NCI-H1436 treated with DMSO at 0.1 percent for 48 hours (cell line): ENCODE results near the gene VARS2.

Experiments
- DNase-seq: peaks from one replicate; lab custom pipeline; 2025; lab: John Stamatoyannopoulos, UW

The VARS2 gene

GRCh38 chr6:30884521-30885480, 29.2 kb upstream of the VARS2 start:
- DNase-seq: no peak

- no peak for DNase-seq
Measured at GRCh38 chr6:30885481-30885998, 28.5 kb upstream of the VARS2 start.

GRCh38 chr6:30885999-30886896, 27.8 kb upstream of the VARS2 start:
- peak; percentile 54 for DNase-seq

- DNase-seq: no peak
Measured at GRCh38 chr6:30886897-30887255, 27.2 kb upstream of the VARS2 start.

GRCh38 chr6:30887901-30888815, 25.9 kb upstream of the VARS2 start:
- DNase-seq: no peak

- no peak for DNase-seq
Measured at GRCh38 chr6:30888816-30889495, 25.1 kb upstream of the VARS2 start.

- DNase-seq: no peak
Measured at GRCh38 chr6:30889496-30889885, 24.5 kb upstream of the VARS2 start.

- DNase-seq: no peak
Measured at GRCh38 chr6:30889921-30890645, 24.0 kb upstream of the VARS2 start.

GRCh38 chr6:30890646-30891449, 23.2 kb upstream of the VARS2 start:
- no peak for DNase-seq

- DNase-seq: no peak
Measured at GRCh38 chr6:30891450-30891723, 22.7 kb upstream of the VARS2 start.

GRCh38 chr6:30891816-30892538, 22.1 kb upstream of the VARS2 start:
- DNase-seq: no peak

GRCh38 chr6:30893001-30893591, 20.9 kb upstream of the VARS2 start:
- DNase-seq: no peak

GRCh38 chr6:30893666-30894065, 20.4 kb upstream of the VARS2 start:
- DNase-seq: no peak

GRCh38 chr6:30894381-30894780, 19.7 kb upstream of the VARS2 start:
- DNase-seq: no peak

- DNase-seq: no peak
Measured at GRCh38 chr6:30894935-30895334, 19.1 kb upstream of the VARS2 start.

- no peak for DNase-seq
Measured at GRCh38 chr6:30895343-30895742, 18.7 kb upstream of the VARS2 start.

- DNase-seq: no peak
Measured at GRCh38 chr6:30896541-30896940, 17.5 kb upstream of the VARS2 start.

- no peak for DNase-seq
Measured at GRCh38 chr6:30897882-30898281, 16.2 kb upstream of the VARS2 start.
